DMS53 treated with DMSO at 0.1 percent for 48 hours (cell line): Measurements from ENCODE around the gene HS3ST3B1.

ENCODE experiments used
- DNase-seq: peaks from one replicate; lab custom pipeline; 2025; ENCODE audit not compliant: unreplicated experiment; lab: John Stamatoyannopoulos, UW

The HS3ST3B1 gene

GRCh38 chr17:14352136-14352535, 51.3 kb downstream of the HS3ST3B1 start:
- no peak for DNase-seq

GRCh38 chr17:14353861-14354474, 53.1 kb downstream of the HS3ST3B1 start:
- no peak for DNase-seq

DNA sequence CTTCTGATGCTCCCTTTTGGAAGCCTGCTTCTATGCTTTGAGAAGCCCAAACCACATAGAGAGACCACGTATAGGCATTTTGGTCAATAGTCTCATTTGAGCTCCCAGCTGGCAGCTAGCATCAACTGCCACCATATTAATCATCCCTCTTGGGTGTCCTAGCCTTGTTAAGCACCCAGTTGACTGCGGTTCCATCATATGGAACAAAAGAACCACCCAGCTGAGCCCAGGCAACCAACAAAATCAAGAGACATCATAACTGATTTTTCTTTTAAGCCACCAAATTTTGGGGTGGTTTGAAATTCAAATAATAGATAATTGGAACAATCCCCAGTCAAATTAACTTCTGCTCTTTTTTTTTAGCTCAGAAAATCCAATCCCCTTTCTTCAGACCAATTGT, 53.9 kb downstream of the HS3ST3B1 start:
- no peak for DNase-seq

DNA sequence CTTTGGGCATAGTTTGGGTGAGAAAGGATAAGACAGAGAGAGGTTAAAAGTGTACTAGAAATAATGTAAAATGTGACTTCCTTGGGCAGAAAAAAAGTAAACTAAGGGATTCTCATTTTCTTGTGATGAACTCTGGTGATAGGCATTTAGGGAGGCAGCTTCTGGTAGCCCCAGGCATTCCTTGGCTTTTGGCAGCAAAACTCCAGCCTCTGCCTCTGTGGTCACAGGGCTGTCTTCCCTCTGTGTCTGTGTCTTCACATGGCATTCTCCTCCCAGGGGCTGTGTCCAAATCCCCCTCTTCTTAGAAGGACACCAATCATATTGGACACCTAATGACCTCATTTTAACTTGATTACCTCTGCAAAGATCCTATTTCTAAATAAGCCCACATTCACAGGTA, 54.7 kb downstream of the HS3ST3B1 start:
- no peak for DNase-seq

DNA sequence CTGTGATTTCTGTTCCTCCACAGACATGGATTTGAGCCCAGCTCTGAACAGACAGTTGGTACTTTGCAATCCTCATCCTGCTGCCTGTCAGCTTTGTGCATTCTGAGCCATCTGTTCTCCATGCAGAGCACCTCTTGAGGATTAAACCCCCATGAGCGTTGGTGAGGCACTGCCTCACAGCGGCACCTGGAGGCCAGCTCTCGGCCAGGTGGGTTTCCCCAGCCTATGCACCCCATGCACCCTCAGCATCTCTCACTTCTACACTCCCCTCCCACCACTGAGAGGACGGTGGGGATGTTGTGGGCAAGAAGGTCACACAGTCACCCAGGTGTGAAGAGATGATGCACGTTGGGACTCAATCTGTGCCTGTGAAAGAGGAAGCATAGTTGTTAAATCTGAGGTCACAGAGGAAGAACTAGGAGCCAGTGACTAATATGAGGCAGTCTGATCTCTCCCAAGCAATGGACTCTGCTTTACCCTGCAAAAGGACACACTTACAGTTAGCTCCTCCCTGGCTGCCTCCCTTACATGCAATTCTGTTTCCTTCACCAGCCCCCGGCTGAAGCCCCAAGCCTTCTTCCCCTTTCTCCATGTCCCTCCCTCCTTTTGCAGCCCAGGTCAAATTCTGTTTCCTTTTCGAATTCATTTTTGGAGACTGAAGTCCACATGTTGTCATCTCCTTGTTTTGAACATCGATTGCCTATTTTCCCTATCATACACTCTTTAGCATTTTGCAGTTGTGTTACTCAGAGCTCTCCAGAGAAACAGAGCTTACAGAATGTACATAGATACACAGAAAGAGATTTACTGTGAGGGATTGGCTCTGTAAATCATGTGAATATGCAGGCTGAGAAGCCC, 58.5 kb downstream of the HS3ST3B1 start:
- DNase-seq, result no peak

GRCh38 chr17:14360856-14361255, 60.0 kb downstream of the HS3ST3B1 start:
- DNase-seq, result no peak

DNA sequence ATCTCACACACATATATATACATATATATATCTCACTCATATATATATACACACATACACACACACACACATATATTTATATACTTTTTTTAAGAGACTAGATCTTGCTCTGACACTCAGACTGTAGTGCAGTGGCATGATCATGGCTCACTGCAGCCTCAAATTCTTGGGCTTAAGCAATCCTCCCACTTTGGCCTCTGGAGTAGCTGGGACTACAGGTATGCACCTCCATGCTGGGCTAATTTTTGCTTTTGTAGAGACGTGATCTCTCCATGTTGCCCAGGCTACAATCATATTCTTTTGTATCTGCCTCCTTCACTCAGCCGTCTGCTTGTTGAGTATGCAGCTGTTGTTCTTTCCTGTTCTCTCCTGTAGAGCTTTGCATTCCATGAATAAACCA, 60.6 kb downstream of the HS3ST3B1 start:
- no peak for DNase-seq

DNA sequence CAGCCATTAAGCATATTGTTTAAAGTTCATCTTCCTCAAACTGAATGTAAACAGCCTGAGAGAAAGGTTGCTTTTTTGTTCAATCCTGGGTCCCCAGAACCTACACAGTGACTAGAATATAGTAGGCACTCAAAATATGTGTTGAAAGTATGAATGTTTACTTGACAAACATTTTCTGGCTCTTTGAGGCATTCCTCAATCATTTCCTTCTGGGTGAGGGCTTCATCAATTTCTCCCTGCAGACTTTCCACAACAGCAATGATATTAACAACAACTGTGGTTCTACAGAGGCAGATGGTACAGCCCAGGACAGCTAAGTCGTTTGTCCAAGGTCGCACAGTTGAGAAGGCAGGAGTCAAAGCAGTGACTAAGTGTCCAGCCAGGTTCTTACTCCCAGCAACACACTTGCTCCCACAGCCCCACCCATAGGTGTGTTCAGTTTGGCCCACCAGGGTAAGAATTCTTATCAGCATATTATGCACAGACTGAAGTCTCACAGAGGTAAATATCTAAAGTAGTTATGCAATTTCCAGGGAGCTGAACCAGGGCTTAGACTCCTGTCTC, 61.1 kb downstream of the HS3ST3B1 start:
- DNase-seq, result no peak

GRCh38 chr17:14366199-14366598, 65.3 kb downstream of the HS3ST3B1 start:
- no peak for DNase-seq

DNA sequence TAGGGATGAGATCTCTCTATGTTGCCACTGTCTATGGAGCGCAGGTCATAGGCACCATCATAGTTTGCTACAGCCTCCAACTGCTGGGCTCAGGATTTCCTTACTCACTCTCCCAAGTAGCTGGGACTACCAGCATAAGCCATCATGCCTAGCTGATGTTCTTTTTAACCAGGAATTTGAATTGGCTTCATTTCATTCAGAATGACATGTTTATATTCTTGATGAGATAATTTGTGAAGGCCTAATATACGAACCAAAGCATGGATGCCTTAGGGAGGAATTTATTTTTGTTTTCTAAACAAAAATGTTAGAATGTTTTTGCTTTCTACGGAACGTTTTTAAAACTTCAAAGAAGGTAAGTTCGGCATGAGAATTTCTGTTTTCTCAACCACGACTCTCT, 71.6 kb downstream of the HS3ST3B1 start:
- no peak for DNase-seq

GRCh38 chr17:14372905-14373613, 72.2 kb downstream of the HS3ST3B1 start:
- no peak for DNase-seq

DNA sequence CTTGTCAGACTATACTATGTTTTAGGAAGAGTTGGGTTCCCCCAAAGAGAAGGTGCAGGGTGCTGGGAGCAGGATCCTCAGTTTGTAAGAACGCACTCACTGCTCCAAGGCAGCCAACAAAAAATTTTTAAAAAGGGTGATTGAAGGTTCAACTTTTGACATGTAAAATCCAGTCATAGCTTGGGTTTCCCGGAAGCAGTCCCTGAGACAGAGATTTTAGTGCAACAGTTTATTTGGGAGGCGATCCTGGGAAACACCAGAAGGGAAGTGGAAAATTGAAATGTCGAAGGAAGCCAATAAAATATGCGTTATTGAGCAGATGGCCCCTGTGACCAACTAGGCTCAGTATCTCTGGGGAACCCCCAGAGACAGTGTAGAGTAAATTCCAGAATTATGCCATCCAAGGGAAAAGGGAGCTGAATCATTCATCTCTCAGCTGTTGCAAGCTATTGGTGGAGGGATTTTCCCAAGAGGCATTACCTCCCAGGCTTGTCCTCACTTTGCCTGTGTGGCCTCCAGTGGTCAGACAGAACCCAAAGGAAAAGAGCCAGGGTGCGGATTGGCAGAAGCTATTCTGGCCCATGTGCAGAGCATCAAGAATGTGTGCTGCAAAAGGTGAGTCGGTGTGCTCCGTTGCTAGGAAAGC, 72.9 kb downstream of the HS3ST3B1 start:
- no peak for DNase-seq

DNA sequence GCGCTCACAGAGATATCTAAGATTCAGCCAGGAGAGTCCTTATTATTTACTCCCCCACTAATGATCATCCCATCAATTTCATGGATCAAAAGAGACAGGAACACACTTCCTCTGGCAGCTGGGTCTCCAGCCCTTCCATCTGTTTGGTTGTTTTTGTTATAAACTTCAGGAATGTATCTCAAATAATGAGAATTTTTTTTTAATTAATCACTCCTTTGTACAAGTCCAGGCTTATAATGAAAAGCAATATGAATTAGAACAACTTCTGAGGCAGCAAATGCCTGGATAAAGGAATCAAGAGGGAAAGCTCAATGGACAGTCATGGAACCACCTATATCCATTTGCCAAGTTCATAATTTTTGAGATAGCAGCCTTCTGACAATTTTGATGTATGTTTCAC, 73.4 kb downstream of the HS3ST3B1 start:
- DNase-seq, result no peak

- no peak for DNase-seq
Observed at GRCh38 chr17:14376666-14377065, 75.8 kb downstream of the HS3ST3B1 start.

DNA sequence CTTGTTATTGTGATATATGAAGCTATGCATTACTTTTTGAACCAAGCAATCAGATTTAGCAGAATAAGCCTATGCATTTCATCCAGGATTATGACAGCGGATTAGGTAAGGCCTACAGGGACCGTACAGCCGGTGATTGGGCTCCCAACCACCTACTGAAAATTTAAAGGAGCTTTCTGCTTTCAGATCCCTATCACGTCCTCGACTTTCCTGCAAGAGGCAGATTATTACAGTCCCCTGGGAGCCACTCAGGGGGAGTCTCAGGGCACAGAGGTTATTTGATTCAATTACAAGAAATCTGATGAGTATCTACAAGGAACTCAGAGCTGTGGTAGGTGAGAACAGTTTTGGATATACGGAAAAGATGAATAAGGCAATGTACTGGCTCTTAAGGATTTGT, 80.7 kb downstream of the HS3ST3B1 start:
- DNase-seq, result no peak

GRCh38 chr17:14387036-14387435, 86.2 kb downstream of the HS3ST3B1 start:
- DNase-seq, result no peak

DNA sequence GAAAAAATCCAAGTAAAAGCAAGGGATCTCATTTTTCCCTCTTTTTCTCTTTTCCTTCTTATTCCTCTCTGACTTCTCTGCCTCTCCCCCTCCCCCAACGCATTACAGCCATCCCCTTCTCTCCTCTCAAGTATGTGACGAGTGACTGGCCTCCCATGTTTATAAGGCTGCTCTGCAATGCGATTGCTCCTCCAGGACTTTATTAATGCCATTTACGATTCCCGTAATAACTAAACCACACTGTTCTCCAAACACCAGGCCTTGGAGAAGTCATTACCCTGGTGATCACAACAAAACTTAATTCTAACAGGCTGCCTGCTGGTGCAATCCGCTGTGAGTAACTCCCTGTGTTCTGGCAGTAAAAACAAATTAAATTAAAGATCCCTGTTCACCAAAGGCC, 88.8 kb downstream of the HS3ST3B1 start:
- no peak for DNase-seq

DNA sequence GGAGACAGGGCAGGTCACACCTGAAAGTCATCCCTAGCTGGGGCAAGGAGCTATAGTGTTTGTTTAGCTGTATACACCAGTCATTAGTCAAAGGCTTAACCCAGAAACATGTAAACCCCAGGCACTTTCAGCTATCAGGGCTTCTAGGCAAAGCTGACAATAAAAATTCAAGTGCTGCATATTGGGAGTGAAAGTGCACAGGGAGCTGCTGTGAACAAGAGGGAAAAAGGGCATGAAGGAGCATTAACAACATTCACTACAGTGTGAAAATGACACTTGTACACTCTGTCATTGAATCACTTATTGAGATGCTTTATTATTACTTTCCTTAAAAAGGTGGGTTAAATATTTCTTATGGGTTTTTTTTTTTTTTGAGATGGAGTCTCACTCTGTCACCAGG, 92.8 kb downstream of the HS3ST3B1 start:
- DNase-seq, result no peak

DNA sequence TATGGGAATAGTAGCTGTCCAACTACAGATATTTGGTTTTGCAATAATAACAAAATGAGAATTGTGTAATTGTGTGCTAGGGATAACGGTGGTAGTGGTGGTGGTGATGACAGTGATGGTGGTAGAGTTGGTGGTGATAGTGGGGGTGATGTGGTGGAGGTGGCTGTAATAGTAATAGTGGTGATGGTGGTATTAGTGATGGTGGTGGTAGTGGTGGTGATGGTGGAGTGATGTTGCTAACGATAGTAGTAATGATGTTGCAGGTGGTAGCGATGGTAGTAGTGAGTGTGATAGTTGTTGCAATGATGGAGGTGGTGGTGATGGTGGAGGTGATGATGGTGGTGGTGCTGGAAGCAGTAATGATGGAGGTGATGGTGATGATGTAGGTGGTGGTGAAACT, 94.4 kb downstream of the HS3ST3B1 start:
- no peak for DNase-seq

GRCh38 chr17:14396547-14396946, 95.7 kb downstream of the HS3ST3B1 start:
- no peak for DNase-seq

DNA sequence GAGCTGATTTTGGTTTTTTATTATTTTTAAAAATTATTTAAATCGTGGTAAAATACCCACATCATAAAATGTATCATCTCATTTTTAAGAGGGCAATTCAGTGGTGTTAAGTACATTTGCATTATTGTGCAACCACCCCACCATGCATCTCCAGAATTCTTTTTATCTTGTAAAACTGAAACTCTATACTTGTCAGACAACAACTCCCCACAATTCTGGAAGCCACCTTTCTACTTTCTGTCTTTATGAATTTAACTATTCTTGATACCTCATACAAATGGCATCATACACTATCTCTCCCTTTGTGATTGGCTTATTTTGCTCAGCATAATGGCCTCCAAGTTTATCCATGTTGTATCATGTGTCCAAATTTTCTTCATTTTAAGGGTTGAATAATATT, 97.9 kb downstream of the HS3ST3B1 start:
- no peak for DNase-seq
